Activated B cell treated with CpG ODN at 0.5 μM for 24 hours (primary cell): ENCODE results near the gene AGO3. TPM values are rescaled to one million over a fixed set of nuclear protein-coding genes. Genes with fewer than 3 reads are reported as not detected.

Experiments
- ATAC-seq: fragments of 200-7000 bp; cut with Tn5 transposase; one replicate; pipeline ENCODE4 v1.10.0; 2021; ENCODE audit warnings: low read depth, mild to moderate bottlenecking, moderate library complexity
- CTCF ChIA-PET: fragments of 350-600 bp; sonication (Branson Sonifier 250); formaldehyde crosslinking; loops from one replicate; lab custom pipeline; 2021; ENCODE audit warnings: antibody characterized with exemption; lab: Charles Lee
- POLR2A ChIA-PET: fragments of 350-600 bp; sonication (Branson Sonifier 250); formaldehyde crosslinking; loops from one replicate; lab custom pipeline; 2021; ENCODE audit warnings: antibody characterized with exemption; lab: Charles Lee
- DNase-seq: peaks from one replicate; pipeline ENCODE4 v3.0.0; 2022
- H3K27ac Mint-ChIP-seq: one replicate; pipeline ENCODE4 v1.8.0; 2020; ENCODE audit warnings: mixed read lengths
- H3K27me3 Mint-ChIP-seq: one replicate; pipeline ENCODE4 v1.8.0; 2021; ENCODE audit warnings: mixed read lengths
- H3K36me3 Mint-ChIP-seq: one replicate; pipeline ENCODE4 v1.8.0; 2021; ENCODE audit warnings: low read depth, mixed read lengths
- H3K4me1 Mint-ChIP-seq: one replicate; pipeline ENCODE4 v1.8.0; 2021; ENCODE audit warnings: mixed read lengths
- H3K4me3 Mint-ChIP-seq: one replicate; pipeline ENCODE4 v1.8.0; 2020; ENCODE audit warnings: mild to moderate bottlenecking, mixed read lengths
- H3K9me3 Mint-ChIP-seq: one replicate; pipeline ENCODE4 v1.8.0; 2020; ENCODE audit warnings: mixed read lengths
- CTCF ChIP-seq: fragments of 200-600 bp; IDR thresholded peaks from one replicate; pipeline ENCODE4 v1.8.0; 2022; ENCODE audit warnings: antibody characterized with exemption, mild to moderate bottlenecking
- intact Hi-C: fragments of 100-400 bp; cut with micrococcal nuclease; formaldehyde crosslinking; loops from one replicate; pipeline ENCODE4 v1.15.1; 2024
- total RNA-seq: library from RNA; stranded (reverse); gene quantifications from 2 replicates; pipeline ENCODE4 v1.2.3, GENCODE V29; 2022

AGO3 gene
- total RNA-seq, 1 donor from 2014 or later: 37.2 TPM

- POLR2A ChIA-PET: no interaction called here
- peaks cover 51% of the 10 kb centered on the region for H3K36me3 Mint-ChIP-seq
- no peaks in the 10 kb centered on the region for H3K9me3 Mint-ChIP-seq
- CTCF ChIA-PET: no interaction called here
- no peak overlapping the region for H3K4me3 Mint-ChIP-seq
- intact Hi-C loops: no loop called here
- peaks cover 17% of the 10 kb centered on the region for H3K4me1 Mint-ChIP-seq
- ATAC-seq (no peak), DNase-seq (peak; percentile 13)
- TF ChIP-seq CTCF: no peak
- H3K27ac Mint-ChIP-seq: no peak overlapping the region
- H3K27me3 Mint-ChIP-seq: peaks cover under 1% of the 10 kb centered on the region
Measured at GRCh38 chr1:36091698-36092097, 160.8 kb downstream of the AGO3 start.

GRCh38 chr1:36092166-36092797 lies 161.4 kb downstream of the AGO3 start:
- Mint-ChIP-seq H3K27me3 (no peaks in the 10 kb centered on the region), H3K27ac (no peak overlapping the region), H3K36me3 (peaks cover 52% of the 10 kb centered on the region), H3K9me3 (no peaks in the 10 kb centered on the region), H3K4me1 (peaks cover 15% of the 10 kb centered on the region), H3K4me3 (no peak overlapping the region)
- ChIA-PET CTCF (no interaction called here), POLR2A (no interaction called here)
- TF ChIP-seq CTCF: no peak
- intact Hi-C loops: no loop called here
- ATAC-seq: no peak
- peak; percentile 12 for DNase-seq

- CTCF ChIA-PET: no interaction called here
- Mint-ChIP-seq H3K4me1 (peaks cover 15% of the 10 kb centered on the region), H3K36me3 (peaks cover 52% of the 10 kb centered on the region), H3K27me3 (no peaks in the 10 kb centered on the region), H3K9me3 (no peaks in the 10 kb centered on the region), H3K27ac (no peak overlapping the region), H3K4me3 (no peak overlapping the region)
- TF ChIP-seq CTCF: no peak
- no peak for DNase-seq
- POLR2A ChIA-PET: no interaction called here
- ATAC-seq: no peak
- intact Hi-C loops: no loop called here
Measured at GRCh38 chr1:36092798-36093185, 161.9 kb downstream of the AGO3 start.

- TF ChIP-seq CTCF: no peak
- Mint-ChIP-seq H3K4me1 (peaks cover 15% of the 10 kb centered on the region), H3K4me3 (no peak overlapping the region), H3K36me3 (peaks cover 52% of the 10 kb centered on the region), H3K27me3 (no peaks in the 10 kb centered on the region), H3K9me3 (no peaks in the 10 kb centered on the region), H3K27ac (no peak overlapping the region)
- ChIA-PET CTCF (no interaction called here), POLR2A (no interaction called here)
- DNase-seq (no peak), ATAC-seq (no peak)
- intact Hi-C loops: no loop called here
Measured at GRCh38 chr1:36093226-36093625, 162.3 kb downstream of the AGO3 start.

GRCh38 chr1:36093929-36094328 lies 163.0 kb downstream of the AGO3 start:
- Mint-ChIP-seq H3K27ac (no peak overlapping the region), H3K27me3 (no peaks in the 10 kb centered on the region), H3K36me3 (peaks cover 52% of the 10 kb centered on the region), H3K4me3 (no peak overlapping the region), H3K9me3 (no peaks in the 10 kb centered on the region), H3K4me1 (peaks cover 15% of the 10 kb centered on the region)
- no peak for TF ChIP-seq CTCF
- ChIA-PET POLR2A (interaction anchor here (1.4 kb wide), 1 partner anchor 192 kb away, joined by 4 read pairs; no protein-coding TSS in a partner anchor), CTCF (interaction anchor here (2.1 to 2.5 kb wide), 2 partner anchors 41 to 94 kb away, joined by 7 to 8 read pairs; no protein-coding TSS in a partner anchor)
- ATAC-seq: no peak
- intact Hi-C loops: no loop called here
- DNase-seq: no peak
